GM12878 (cell line): ENCODE data around the gene C1QL1. TPM values are rescaled to one million over a fixed set of nuclear protein-coding genes. Genes with fewer than 3 reads are reported as not detected.

ENCODE experiments used
- E2F4 ChIP-seq: IDR thresholded peaks from 2 replicates; pipeline ENCODE4 v1.6.1; 2012; ENCODE audit warnings: low read depth, low read length, improper control_type of control experiment
- E4F1 ChIP-seq: fragments of 450-650 bp; IDR thresholded peaks from 2 replicates; pipeline ENCODE4 v1.6.1; 2018; ENCODE audit warnings: borderline replicate concordance, mild to moderate bottlenecking; ENCODE audit not compliant: partially characterized antibody
- HDAC6 ChIP-seq: fragments of 200-600 bp; sonication (generic); IDR thresholded peaks from one replicate; pipeline ENCODE4 v1.8.0; 2017; ENCODE audit warnings: antibody characterized with exemption; ENCODE audit not compliant: unreplicated experiment
- IKZF1 ChIP-seq: fragments of 450-650 bp; conservative IDR thresholded peaks from 2 replicates; pipeline ENCODE4 v1.6.1; 2017; ENCODE audit warnings: antibody characterized with exemption, mild to moderate bottlenecking
- NBN ChIP-seq: fragments of 450-650 bp; IDR thresholded peaks from 2 replicates; pipeline ENCODE4 v1.6.1; 2016
- NR2C2 ChIP-seq: IDR thresholded peaks from 2 replicates; pipeline ENCODE4 v1.6.1; 2011; ENCODE audit warnings: borderline replicate concordance, low read depth; ENCODE audit not compliant: control insufficient read depth, insufficient read length
- NRF1 ChIP-seq: conservative IDR thresholded peaks from 2 replicates; pipeline ENCODE4 v1.6.1; 2011; ENCODE audit warnings: mild to moderate bottlenecking, low read depth, low read length, improper control_type of control experiment
- PAX5 ChIP-seq: IDR thresholded peaks from 2 replicates; pipeline ENCODE4 v1.6.1; 2011; ENCODE audit warnings: low read depth, low read length, borderline replicate concordance
- RAD51 ChIP-seq: fragments of 450-650 bp; IDR thresholded peaks from 2 replicates; pipeline ENCODE4 v1.6.1; 2016; ENCODE audit warnings: moderate library complexity, mild to moderate bottlenecking, inconsistent platforms
- SP1 ChIP-seq: IDR thresholded peaks from one replicate; pipeline ENCODE4 v1.6.1; 2011; ENCODE audit warnings: low read depth, low read length
- TCF12 ChIP-seq: IDR thresholded peaks from 2 replicates; pipeline ENCODE4 v1.6.1; 2011; ENCODE audit warnings: low read depth, mild to moderate bottlenecking, low read length
- TCF3 ChIP-seq: IDR thresholded peaks from 2 replicates; pipeline ENCODE4 v1.6.1; 2012; ENCODE audit warnings: low read depth, mild to moderate bottlenecking, low read length, borderline replicate concordance; ENCODE audit not compliant: insufficient read depth
- WRNIP1 ChIP-seq: IDR thresholded peaks from 2 replicates; pipeline ENCODE4 v1.6.1; 2011; ENCODE audit warnings: low read depth, low read length, improper control_type of control experiment, borderline replicate concordance
- ZNF24 ChIP-seq: fragments of 450-650 bp; IDR thresholded peaks from 2 replicates; pipeline ENCODE4 v1.6.1; 2017; ENCODE audit warnings: antibody characterized with exemption, mild to moderate bottlenecking
- ZNF274 ChIP-seq: IDR thresholded peaks from one replicate; pipeline ENCODE4 v1.8.0; 2011; ENCODE audit not compliant: insufficient read length, insufficient read depth
- polyA plus RNA-seq, 11 experiments: library from polyadenylated mRNA; depleted of rRNA in 4 of 11; unstranded in 6 of 11; stranded (reverse) in 5 of 11; fragments of >200 nt; fragmentation: Nextera tagmentation in 4 of 11; fragmentation: Illumina TruSeq in 1 of 11; extraction: Ambion mirVana in 4 of 11; extraction: Trizol in 1 of 11; gene quantifications; 1 replicate in 1 of 11; 2 replicates in 10 of 11; pipeline versions ENCODE4 v1.2.1 to v1.2.3, GENCODE V29; 2011 to 2016; ENCODE audit warnings: inconsistent platforms in 2 of 11, missing spikeins in 2 of 11, low read depth in 1 of 11
- total RNA-seq, 4 experiments: library from RNA; depleted of rRNA in 3 of 4; stranded (reverse); fragments of >200 nt in 3 of 4; fragmentation: Illumina TruSeq in 1 of 4; extraction: Trizol in 1 of 4; gene quantifications; 2 replicates each; pipeline versions ENCODE4 v1.2.1 to v1.2.3, GENCODE V29; 2013 to 2021
- TF ChIP-seq, protein P1 (sequence below): fragments of 450-650 bp; IDR thresholded peaks from 2 replicates; pipeline ENCODE4 v1.6.1; 2017; ENCODE audit warnings: borderline replicate concordance
- TF ChIP-seq, protein P2 (sequence below): IDR thresholded peaks from 2 replicates; pipeline ENCODE4 v1.6.1; 2012; ENCODE audit warnings: mild to moderate bottlenecking, low read depth, low read length

Gene C1QL1
- total and polyA plus RNA-seq, 10 of the 15 experiments (the other 5 are each of a cell fraction or from before 2014, with no cell fraction given) = not detected

- TF ChIP-seq, protein P1, sequence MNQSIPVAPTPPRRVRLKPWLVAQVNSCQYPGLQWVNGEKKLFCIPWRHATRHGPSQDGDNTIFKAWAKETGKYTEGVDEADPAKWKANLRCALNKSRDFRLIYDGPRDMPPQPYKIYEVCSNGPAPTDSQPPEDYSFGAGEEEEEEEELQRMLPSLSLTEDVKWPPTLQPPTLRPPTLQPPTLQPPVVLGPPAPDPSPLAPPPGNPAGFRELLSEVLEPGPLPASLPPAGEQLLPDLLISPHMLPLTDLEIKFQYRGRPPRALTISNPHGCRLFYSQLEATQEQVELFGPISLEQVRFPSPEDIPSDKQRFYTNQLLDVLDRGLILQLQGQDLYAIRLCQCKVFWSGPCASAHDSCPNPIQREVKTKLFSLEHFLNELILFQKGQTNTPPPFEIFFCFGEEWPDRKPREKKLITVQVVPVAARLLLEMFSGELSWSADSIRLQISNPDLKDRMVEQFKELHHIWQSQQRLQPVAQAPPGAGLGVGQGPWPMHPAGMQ = no peak
- TF ChIP-seq NRF1 (no peak), NR2C2 (no peak), HDAC6 (no peak), IKZF1 (peak; percentile 5; the same call in 1 of the 2 replicates), SP1 (no peak), RAD51 (no peak; the same call in 1 of the 2 replicates), WRNIP1 (0 out of 2 replicates have a peak, but pooled peaks have one; percentile 54), ZNF274 (no peak), ZNF24 (no peak), E4F1 (no peak), PAX5 (peak; percentile 35; the same call in 1 of the 2 replicates), TCF3 (no peak), TCF12 (0 out of 2 replicates have a peak, but pooled peaks have one; percentile 26), NBN (peak; percentile 25; the same call in 1 of the 2 replicates), E2F4 (no peak)
- TF ChIP-seq, protein P2, sequence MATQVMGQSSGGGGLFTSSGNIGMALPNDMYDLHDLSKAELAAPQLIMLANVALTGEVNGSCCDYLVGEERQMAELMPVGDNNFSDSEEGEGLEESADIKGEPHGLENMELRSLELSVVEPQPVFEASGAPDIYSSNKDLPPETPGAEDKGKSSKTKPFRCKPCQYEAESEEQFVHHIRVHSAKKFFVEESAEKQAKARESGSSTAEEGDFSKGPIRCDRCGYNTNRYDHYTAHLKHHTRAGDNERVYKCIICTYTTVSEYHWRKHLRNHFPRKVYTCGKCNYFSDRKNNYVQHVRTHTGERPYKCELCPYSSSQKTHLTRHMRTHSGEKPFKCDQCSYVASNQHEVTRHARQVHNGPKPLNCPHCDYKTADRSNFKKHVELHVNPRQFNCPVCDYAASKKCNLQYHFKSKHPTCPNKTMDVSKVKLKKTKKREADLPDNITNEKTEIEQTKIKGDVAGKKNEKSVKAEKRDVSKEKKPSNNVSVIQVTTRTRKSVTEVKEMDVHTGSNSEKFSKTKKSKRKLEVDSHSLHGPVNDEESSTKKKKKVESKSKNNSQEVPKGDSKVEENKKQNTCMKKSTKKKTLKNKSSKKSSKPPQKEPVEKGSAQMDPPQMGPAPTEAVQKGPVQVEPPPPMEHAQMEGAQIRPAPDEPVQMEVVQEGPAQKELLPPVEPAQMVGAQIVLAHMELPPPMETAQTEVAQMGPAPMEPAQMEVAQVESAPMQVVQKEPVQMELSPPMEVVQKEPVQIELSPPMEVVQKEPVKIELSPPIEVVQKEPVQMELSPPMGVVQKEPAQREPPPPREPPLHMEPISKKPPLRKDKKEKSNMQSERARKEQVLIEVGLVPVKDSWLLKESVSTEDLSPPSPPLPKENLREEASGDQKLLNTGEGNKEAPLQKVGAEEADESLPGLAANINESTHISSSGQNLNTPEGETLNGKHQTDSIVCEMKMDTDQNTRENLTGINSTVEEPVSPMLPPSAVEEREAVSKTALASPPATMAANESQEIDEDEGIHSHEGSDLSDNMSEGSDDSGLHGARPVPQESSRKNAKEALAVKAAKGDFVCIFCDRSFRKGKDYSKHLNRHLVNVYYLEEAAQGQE = no peak
Observed at GRCh38 chr17:44919885-44920564, 48.1 kb downstream of the C1QL1 start (continued).
